GM19240 (cell line): ENCODE measurements around the gene SERINC2.

ENCODE experiments used
- DNase-seq: peaks from one replicate; pipeline ENCODE4 v3.0.0; 2011; ENCODE audit warnings: low spot score; ENCODE audit not compliant: insufficient read length

Gene SERINC2

GRCh38 chr1:31432592-31433395, 19.8 kb downstream of the SERINC2 start:
- DNase-seq = no peak

- no peak for DNase-seq
Observed at GRCh38 chr1:31433396-31433930, 20.4 kb downstream of the SERINC2 start.

DNA sequence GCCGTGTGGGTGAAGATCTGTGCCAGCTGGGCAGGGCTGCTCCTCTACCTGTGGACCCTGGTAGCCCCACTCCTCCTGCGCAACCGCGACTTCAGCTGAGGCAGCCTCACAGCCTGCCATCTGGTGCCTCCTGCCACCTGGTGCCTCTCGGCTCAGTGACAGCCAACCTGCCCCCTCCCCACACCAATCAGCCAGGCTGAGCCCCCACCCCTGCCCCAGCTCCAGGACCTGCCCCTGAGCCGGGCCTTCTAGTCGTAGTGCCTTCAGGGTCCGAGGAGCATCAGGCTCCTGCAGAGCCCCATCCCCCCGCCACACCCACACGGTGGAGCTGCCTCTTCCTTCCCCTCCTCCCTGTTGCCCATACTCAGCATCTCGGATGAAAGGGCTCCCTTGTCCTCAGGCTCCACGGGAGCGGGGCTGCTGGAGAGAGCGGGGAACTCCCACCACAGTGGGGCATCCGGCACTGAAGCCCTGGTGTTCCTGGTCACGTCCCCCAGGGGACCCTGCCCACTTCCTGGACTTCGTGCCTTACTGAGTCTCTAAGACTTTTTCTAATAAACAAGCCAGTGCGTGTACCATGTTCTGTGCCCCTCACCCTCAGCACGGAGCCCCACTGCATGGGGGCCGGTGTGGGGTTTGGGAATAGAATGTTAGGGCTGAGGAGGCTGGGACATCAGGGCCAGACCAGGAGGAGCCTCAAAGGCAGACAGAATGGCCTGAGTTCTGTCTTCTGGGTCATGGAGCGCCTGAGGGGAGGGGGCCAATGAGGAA, 21.3 kb downstream of the SERINC2 start:
- no peak for DNase-seq

GRCh38 chr1:31434979-31435378, 22.0 kb downstream of the SERINC2 start:
- DNase-seq = no peak

DNA sequence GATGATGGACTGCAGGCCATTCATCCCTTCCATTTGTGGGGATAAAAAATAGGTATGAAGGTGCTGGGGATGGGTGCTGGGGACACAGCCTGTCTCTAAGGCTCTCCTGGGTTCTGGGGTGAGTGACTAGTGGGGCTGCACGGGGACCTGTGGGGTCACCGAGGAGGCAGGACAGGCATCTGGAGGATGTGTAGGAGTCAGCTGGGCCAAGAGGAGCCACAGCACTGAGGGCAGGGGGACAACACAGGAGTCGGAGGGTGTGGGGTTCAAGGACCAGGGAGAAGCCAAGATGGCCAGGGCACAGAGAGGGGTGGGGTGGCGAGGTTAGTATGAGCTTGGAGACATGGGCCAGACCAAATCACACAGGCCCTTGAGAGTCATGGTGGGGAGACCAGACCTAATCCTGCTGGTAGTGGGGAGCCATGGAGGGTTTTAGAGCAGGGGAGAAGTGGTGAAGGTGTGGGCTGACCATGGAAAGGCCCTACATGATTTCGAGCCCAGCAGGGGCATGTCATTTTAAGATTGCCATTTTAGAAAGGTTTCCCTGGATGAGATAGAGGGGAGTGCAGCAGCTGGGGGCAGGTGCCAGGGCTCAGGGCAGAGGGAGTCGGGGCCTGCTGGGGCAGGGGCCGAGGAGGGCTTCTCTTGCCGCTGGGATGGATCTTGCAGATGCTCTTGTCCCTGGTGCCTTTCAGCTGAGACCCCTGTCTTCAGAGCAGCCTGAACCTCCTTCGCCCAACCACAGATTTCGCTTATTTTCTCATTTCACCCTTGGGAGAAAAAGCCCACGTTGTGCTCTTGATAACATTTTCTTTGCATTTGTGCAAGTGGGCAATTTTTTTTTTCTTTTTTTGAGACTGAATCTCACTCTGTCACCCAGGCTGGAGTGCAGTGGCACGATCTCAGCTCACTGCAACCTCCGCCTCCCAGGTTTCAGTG, 22.7 kb downstream of the SERINC2 start:
- no peak for DNase-seq

- no peak for DNase-seq
Observed at GRCh38 chr1:31436596-31437432, 23.8 kb downstream of the SERINC2 start.

GRCh38 chr1:31437433-31438037, 24.5 kb downstream of the SERINC2 start:
- no peak for DNase-seq

GRCh38 chr1:31439276-31439675, 26.3 kb downstream of the SERINC2 start:
- DNase-seq = no peak

- no peak for DNase-seq
Observed at GRCh38 chr1:31441073-31441472, 28.1 kb downstream of the SERINC2 start.

DNA sequence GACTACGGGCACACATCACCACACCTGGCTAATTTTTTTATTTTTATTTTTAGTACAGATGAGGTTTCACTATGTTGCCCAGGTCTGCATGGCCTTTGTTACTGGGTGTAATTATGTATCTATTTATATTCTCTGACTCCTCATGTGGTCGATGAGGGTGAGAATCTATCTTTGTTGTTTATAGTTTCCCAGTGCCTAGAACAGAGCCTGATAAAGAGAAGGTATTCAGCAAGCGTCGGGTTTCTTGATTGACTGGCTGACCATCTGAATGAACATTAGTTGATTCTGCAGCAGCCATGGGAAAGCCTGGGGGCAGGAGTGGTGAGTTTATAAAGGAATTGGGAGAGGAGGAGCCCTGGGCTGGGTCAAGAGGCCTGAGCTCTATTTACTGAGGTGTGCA, 28.5 kb downstream of the SERINC2 start:
- no peak for DNase-seq

DNA sequence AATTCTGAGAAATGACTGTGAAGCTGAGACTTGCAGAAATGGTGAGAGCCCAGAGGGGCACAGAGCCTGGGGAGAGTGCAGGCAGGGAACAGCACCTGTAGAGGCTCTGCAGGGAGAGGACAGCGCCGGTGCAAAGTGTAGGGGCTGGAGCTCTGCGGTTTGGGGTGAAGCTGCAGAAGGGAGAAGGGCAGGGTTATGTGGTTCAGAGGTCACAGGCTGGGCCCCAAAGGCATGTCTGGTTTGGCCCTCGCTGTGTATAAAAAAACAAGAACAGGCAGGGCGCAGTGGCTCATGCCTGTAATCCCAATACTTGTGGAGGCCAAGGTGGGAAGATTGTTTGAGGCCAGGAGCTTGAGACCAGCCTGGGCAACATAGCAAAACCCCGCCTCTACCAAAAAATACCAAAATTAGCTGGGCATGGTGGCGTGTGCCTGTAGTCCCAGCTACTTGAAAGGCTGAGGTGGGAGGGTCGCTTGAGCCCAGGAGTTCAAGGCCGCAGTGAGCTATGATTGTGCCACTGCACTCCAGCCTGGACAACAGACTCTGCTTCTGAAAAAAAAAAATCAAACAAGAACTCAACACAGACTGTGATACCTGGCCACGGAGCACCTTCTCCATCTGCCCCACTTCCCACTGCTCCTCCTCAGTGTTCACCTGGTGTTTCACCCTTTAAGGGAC, 29.1 kb downstream of the SERINC2 start:
- DNase-seq = no peak

GRCh38 chr1:31442648-31442994, 29.6 kb downstream of the SERINC2 start:
- no peak for DNase-seq

GRCh38 chr1:31443673-31444072, 30.7 kb downstream of the SERINC2 start:
- DNase-seq = no peak

- DNase-seq = no peak
Observed at GRCh38 chr1:31444725-31445448, 31.9 kb downstream of the SERINC2 start.

DNA sequence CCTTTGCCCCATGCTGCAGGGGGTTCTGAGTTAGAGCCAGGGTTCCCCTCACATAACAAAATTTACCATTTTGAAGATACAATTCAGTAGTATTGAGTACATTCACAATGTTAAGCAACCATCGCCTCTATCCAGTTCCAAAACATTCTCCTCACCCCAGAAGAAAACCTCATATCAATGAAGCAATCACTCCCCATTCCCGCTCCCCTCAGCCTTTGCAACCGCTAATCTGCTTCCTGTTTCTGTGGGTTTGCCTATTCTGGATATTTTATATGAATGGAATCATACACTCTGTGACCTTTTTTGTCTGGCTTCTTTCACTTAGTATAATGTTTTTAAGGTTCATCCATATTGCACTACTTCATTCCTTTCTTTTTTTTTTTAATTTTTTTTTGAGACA, 32.9 kb downstream of the SERINC2 start:
- DNase-seq = no peak

- no peak for DNase-seq
Observed at GRCh38 chr1:31447210-31447609, 34.2 kb downstream of the SERINC2 start.

DNA sequence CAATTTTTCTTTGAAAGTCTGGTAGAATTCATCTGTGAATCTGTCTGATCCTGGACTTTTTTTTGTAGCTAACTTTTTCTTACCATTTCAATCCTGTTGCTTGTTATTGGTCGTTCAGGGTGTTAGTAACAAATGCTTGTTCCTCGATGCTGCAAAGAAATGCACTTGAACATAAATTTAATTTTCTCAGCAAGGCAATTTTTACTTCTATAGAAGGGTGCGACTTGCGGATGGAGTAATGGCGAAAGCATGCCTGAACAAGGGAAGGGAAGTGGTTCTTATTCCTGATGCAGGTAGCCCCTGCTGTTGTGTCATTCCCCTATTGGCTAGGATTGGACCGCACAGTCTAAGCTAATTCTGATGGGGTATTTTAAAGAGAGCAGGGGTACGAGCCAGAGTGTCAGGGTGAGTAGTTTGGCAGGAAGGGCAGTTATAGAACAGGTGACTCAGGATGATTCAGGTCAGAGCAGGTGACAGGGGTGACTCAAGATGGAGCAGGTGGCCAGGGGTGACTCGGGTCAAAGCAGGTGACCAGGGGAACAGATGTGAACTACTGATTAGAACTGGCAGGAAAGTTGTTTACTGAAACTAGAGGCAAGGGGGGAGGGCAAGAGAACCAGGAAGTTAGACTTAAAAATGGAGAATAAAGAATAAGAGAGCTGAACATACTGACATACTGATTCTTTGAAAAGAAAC, 40.5 kb downstream of the SERINC2 start:
- DNase-seq = no peak

DNA sequence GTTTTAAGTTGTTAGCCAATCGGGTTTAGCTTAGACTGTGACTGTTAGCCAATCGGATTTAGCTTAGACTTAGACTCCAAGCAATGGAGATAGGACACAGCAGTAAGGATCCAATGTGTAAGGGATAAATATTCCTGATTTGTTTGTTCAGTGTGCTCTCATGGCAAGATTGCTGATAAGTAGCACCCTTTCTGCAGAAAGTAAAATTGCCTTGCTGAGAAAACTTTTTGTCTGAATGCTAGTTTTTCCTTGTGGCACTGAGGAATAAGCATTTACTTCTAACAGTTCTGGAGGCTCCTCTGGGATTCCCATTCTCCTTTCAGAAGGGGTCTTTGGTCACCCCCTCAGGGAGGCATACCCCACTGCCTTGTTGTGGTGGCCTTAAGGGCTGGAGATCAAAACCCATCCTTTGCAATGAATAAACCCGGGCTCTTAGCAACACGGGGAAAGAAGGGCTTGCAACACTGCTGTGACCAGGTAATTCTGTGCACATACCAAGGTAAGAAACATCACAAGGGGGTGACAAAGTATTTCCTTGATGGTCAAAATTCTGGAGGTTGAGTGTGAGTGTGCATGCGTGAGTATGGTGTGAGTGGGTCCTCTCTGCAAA, 45.4 kb downstream of the SERINC2 start:
- DNase-seq = no peak
